Measurements from ENCODE around the gene ASGR2.
"Not testable (repeated sequence)": the region's sequence is repeated elsewhere in the genome, so short reads cannot be mapped to it uniquely, and the experiment has no call there.

ASGR2 gene

GRCh38 chr17:7101531-7101930 lies 13.1 kb downstream of the ASGR2 start:
- Histone ChIP-seq H4K20me1 (no peaks in the 10 kb centered on the region), H3K9ac (no peak overlapping the region), H3K27ac (no peak overlapping the region), H3K4me1 (peaks cover 19 to 52% (median 34%) of the 10 kb centered on the region in 10 experiments), H3K4me3 (no peak overlapping the region), H3K9me3 (replicated peaks in 1 of 11) (peaks cover 0 to 7% (median 0%) of the 10 kb centered on the region in 11 experiments; a peak in 7 of 22 replicates), H3K27me3 (peaks cover 0 to 31% (median 0%) of the 10 kb centered on the region in 11 experiments; a peak in 3 of 22 replicates), H3K4me2 (no peak overlapping the region), H3K36me3 (peaks cover 0 to 51% (median 0%) of the 10 kb centered on the region in 11 experiments; a peak in 5 of 22 replicates)
- no peak for TF ChIP-seq Cebpa-rat (IDR thresholded peaks at IDR 0.05)

DNA sequence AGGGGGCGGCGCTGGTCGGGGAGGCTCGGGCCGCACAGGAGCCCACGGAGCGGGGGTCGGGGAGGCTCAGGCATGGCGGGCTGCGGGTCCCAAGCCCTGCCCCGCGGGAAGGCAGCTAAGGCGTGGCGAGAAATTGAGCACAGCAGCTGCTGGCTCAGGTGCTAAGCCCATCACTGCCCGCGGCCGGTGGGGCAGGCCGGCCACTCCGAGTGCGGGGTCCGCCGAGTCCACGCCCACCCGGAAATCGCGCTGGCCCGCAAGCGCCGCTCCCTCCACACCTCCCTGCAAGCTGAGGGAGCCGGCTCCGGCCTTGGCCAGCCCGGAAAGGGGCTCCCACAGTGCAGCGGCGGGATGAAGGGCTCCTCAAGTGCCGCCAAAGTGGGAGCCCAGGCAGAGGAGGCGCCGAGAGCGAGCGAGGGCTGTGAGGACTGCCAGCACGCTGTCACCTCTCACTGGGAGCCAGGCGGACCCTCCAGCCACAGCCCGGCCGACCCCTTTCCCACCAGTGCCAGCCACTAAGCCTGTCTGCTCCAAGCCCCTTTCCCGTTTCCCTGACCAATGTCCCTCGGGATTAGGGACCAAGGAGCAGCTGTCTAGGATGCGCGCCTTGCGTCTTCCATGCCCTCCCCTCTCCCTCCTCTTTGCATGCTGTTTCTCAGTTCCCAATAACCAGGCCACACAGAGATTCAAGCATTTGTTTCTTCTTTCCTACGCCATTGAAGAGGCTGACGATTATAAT lies 13.8 kb downstream of the ASGR2 start:
- H3K27ac ChIP-seq, H3K9ac ChIP-seq, H4K20me1 ChIP-seq, H3K4me3 ChIP-seq: not testable (repeated sequence)
- peaks cover 0 to 31% (median 0%) of the 10 kb centered on the region in 11 experiments; a peak in 3 of 22 replicates for H3K27me3 ChIP-seq
- H3K9me3 ChIP-seq (replicated peaks in 1 of 11): peaks cover 0 to 12% (median 0%) of the 10 kb centered on the region in 11 experiments; a peak in 7 of 22 replicates
- H3K36me3 ChIP-seq: peaks cover 0 to 46% (median 0%) of the 10 kb centered on the region in 11 experiments; a peak in 5 of 22 replicates
- peaks cover 22 to 56% (median 39%) of the 10 kb centered on the region in 10 experiments for H3K4me1 ChIP-seq
- peak overlapping the region in 9 of 11 experiments; percentile 18 to 66 (median 41); a peak in 13 of 22 replicates for H3K4me2 ChIP-seq

DNA sequence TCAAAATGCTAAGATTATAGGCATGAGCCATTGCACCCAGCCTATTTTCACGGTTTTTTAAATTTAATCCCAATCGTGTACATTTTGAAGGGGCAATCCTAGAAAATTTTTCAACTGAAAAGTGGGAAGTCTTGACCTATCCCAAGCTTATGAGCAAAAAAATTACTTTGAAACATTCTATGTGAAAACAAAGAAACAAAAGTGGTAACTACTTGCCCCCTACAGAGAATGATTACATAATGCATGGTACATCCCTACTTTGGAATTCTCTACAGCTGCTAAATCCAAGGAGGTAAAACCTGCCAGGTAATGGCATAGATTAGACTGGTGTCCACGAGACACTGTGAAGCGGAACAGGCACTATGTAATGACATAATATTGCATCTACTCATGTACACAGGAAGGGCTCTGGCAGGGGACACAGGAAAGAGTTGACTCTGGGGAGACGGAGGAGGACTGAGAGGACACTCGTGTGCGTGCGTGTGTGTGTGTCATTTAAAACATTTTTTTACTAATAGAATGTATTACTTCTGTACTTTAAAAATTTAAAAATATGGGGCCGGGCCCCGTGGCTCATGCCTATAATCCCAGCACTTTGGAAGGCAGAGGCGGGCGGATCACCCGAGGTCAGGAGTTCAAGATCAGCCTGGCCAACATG lies 15.7 kb downstream of the ASGR2 start:
- peaks cover 0 to 12% (median 0%) of the 10 kb centered on the region in 11 experiments; a peak in 7 of 22 replicates for H3K9me3 ChIP-seq (replicated peaks in 1 of 11)
- H3K36me3 ChIP-seq: peaks cover 0 to 33% (median 0%) of the 10 kb centered on the region in 11 experiments; a peak in 4 of 22 replicates
- H4K20me1 ChIP-seq: no peaks in the 10 kb centered on the region
- peak overlapping the region in 9 of 11 experiments; percentile 8 to 66 (median 43); a peak in 13 of 22 replicates for H3K4me2 ChIP-seq
- no peak overlapping the region for H3K27ac ChIP-seq
- H3K4me1 ChIP-seq: peaks cover 41 to 75% (median 58%) of the 10 kb centered on the region in 10 experiments
- no peak for TF ChIP-seq Cebpa-rat (IDR thresholded peaks at IDR 0.05)
- no peak overlapping the region for H3K4me3 ChIP-seq
- peaks cover 0 to 31% (median 0%) of the 10 kb centered on the region in 11 experiments; a peak in 3 of 22 replicates for H3K27me3 ChIP-seq
- H3K9ac ChIP-seq: no peak overlapping the region

- H4K20me1 ChIP-seq: no peaks in the 10 kb centered on the region
- no peak overlapping the region for H3K4me3 ChIP-seq
- H3K27me3 ChIP-seq: peaks cover 0 to 31% (median 0%) of the 10 kb centered on the region in 11 experiments; a peak in 3 of 22 replicates
- H3K9me3 ChIP-seq (replicated peaks in 1 of 11): peaks cover 0 to 12% (median 0%) of the 10 kb centered on the region in 11 experiments; a peak in 7 of 22 replicates
- H3K36me3 ChIP-seq: peaks cover 0 to 25% (median 0%) of the 10 kb centered on the region in 11 experiments; a peak in 4 of 22 replicates
- TF ChIP-seq Cebpa-rat (IDR thresholded peaks at IDR 0.05): no peak
- H3K4me1 ChIP-seq: peaks cover 45 to 85% (median 64%) of the 10 kb centered on the region in 10 experiments
- H3K27ac ChIP-seq: no peak overlapping the region
- no peak overlapping the region for H3K9ac ChIP-seq
- peak overlapping the region in 5 of 11 experiments; percentile 32 to 64 (median 44); a peak in 6 of 22 replicates for H3K4me2 ChIP-seq
These were observed 16.7 kb downstream of the ASGR2 start for GRCh38 chr17:7097940-7098339.

DNA sequence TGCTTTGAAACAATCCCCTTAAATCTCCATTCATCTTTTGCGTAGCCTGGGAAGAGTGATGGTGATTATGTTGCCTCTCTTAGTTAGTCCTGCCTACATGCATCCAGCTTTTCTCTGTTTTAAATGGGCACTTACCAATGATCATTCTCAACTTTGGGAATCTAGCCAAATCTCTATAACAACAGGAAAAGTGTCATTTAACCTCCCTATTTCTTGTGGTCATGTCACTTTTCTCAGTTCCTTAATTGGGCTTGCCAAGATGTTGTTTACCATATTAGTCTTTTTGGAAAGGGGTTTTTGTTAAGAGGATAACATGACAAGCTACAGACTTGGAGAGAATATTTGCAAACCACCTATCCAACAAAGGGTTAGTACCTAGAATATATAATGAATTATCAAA lies 19.0 kb downstream of the ASGR2 start:
- peak overlapping the region; percentile 67 to 91 (median 83) for H3K4me2 ChIP-seq

DNA sequence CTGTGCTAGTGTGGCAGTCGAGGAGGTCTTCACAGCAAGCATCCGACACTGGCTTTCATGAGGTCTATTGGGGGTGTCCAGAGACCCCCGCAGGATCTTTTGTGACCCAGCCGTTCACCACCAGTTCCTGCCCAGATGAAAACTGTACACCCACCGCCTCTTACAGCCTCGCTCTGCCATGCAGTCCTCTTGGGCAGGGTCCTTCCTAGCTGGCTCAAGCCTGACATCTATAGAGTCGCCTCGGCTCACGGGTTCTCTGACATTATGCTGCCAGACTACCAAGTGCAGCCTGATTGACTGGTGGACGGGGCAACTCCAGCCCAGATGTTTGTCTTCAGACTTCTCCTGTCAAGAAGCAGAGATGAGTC lies 20.0 kb downstream of the ASGR2 start:
- no peaks in the 10 kb centered on the region for H3K36me3 ChIP-seq
- H3K4me3 ChIP-seq: no peak overlapping the region
- peaks cover 0 to 23% (median 11%) of the 10 kb centered on the region in 11 experiments; a peak in 14 of 22 replicates for H3K9me3 ChIP-seq (replicated peaks in 1 of 11)
- peaks cover 0 to 4% (median 0%) of the 10 kb centered on the region in 11 experiments; a peak in 1 of 22 replicates for H3K27me3 ChIP-seq
- peak overlapping the region in 5 of 11 experiments; percentile 7 to 42 (median 17); a peak in 5 of 22 replicates for H3K9ac ChIP-seq
- TF ChIP-seq Cebpa-rat (IDR thresholded peaks at IDR 0.05): no peak
- H3K4me2 ChIP-seq: peak overlapping the region; percentile 67 to 91 (median 83)
- no peaks in the 10 kb centered on the region for H4K20me1 ChIP-seq
- H3K27ac ChIP-seq: peak overlapping the region in 8 of 11 experiments; percentile 15 to 78 (median 61); a peak in 14 of 22 replicates
- H3K4me1 ChIP-seq: peaks cover 34 to 76% (median 51%) of the 10 kb centered on the region in 10 experiments

More for the DNA sequence above, 19.0 kb downstream of the ASGR2 start:
- Histone ChIP-seq H3K9ac (peak overlapping the region in 5 of 11 experiments; percentile 30 to 50 (median 42); a peak in 9 of 22 replicates), H3K27me3 (peaks cover 0 to 13% (median 0%) of the 10 kb centered on the region in 11 experiments; a peak in 1 of 22 replicates), H3K4me1 (peaks cover 44 to 83% (median 60%) of the 10 kb centered on the region in 10 experiments), H3K9me3 (replicated peaks in 1 of 11) (peaks cover 0 to 13% (median 2%) of the 10 kb centered on the region in 11 experiments; a peak in 7 of 22 replicates), H3K36me3 (peaks cover 0 to 2% (median 0%) of the 10 kb centered on the region in 11 experiments; a peak in 1 of 22 replicates), H3K27ac (peak overlapping the region in 8 of 11 experiments; percentile 48 to 78 (median 64); a peak in 14 of 22 replicates), H4K20me1 (no peaks in the 10 kb centered on the region), H3K4me3 (peak overlapping the region in 2 of 10 experiments; percentile 24 to 31; a peak in 2 of 20 replicates)
- no peak for TF ChIP-seq Cebpa-rat (IDR thresholded peaks at IDR 0.05)

- H3K27ac ChIP-seq, H3K4me3 ChIP-seq, H3K27me3 ChIP-seq, H3K36me3 ChIP-seq, H4K20me1 ChIP-seq, H3K9ac ChIP-seq: not testable (repeated sequence)
- peaks cover 0 to 21% (median 14%) of the 10 kb centered on the region in 11 experiments; a peak in 14 of 22 replicates for H3K9me3 ChIP-seq (replicated peaks in 1 of 11)
- H3K4me2 ChIP-seq: peak overlapping the region in 1 of 11 experiments; percentile 35; a peak in 1 of 22 replicates
- H3K4me1 ChIP-seq: peaks cover 28 to 45% (median 29%) of the 10 kb centered on the region in 10 experiments
These were observed 23.2 kb downstream of the ASGR2 start for GRCh38 chr17:7091311-7092005.

- Histone ChIP-seq H3K9me3 (replicated peaks in 1 of 11) (peaks cover 0 to 17% (median 11%) of the 10 kb centered on the region in 11 experiments; a peak in 14 of 22 replicates), H3K4me1 (peaks cover 10 to 30% (median 12%) of the 10 kb centered on the region in 10 experiments)
- H3K4me2 ChIP-seq, H4K20me1 ChIP-seq, H3K36me3 ChIP-seq, H3K9ac ChIP-seq, H3K27ac ChIP-seq, H3K4me3 ChIP-seq, H3K27me3 ChIP-seq: not testable (repeated sequence)
These were observed 25.1 kb downstream of the ASGR2 start for GRCh38 chr17:7089570-7089969.

DNA sequence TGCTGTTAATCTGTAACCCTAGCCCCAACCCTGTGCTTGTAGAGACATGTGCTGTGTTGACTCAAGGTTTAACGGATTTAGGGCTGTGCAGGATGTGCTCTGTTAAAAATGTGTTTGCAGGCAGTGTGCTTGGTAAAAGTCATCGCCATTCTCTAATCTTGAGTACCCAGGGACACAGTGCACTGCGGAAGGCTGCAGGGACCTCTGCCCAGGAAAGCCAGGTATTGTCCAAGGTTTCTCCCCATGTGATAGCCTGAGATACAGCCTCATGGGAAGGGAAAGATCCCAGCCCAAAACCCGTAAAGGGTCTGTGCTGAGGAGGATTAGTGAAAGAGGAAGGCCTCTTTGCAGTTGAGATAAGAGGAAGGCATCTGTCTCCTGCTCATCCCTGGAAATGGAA lies 26.2 kb downstream of the ASGR2 start:
- not testable (repeated sequence) for H3K9ac ChIP-seq, H3K36me3 ChIP-seq, H3K27ac ChIP-seq, H3K27me3 ChIP-seq, H3K4me3 ChIP-seq, H4K20me1 ChIP-seq, H3K4me2 ChIP-seq
- H3K9me3 ChIP-seq (replicated peaks in 1 of 11): peaks cover 0 to 17% (median 11%) of the 10 kb centered on the region in 11 experiments; a peak in 14 of 22 replicates
- H3K4me1 ChIP-seq: peaks cover 0 to 30% (median 9%) of the 10 kb centered on the region in 10 experiments; a peak in 13 of 20 replicates

Measured in BLaER1 treated with 17β-estradiol and CSF1 and Interleukin-3, amounts not matched to agents 10 nM and 100 nM (cell line).